22Rv1 (cell line): ENCODE data around the gene RLF.

Experiments
- ZFX ChIP-seq: fragments of 450-650 bp; IDR thresholded peaks from 2 replicates; pipeline ENCODE4 v1.6.1; 2017; ENCODE audit warnings: antibody characterized with exemption, borderline replicate concordance
- TF ChIP-seq, protein P1 (sequence below): fragments of 450-650 bp; IDR thresholded peaks from 2 replicates; pipeline ENCODE4 v1.5.1; 2017; ENCODE audit warnings: mild to moderate bottlenecking

DNA sequence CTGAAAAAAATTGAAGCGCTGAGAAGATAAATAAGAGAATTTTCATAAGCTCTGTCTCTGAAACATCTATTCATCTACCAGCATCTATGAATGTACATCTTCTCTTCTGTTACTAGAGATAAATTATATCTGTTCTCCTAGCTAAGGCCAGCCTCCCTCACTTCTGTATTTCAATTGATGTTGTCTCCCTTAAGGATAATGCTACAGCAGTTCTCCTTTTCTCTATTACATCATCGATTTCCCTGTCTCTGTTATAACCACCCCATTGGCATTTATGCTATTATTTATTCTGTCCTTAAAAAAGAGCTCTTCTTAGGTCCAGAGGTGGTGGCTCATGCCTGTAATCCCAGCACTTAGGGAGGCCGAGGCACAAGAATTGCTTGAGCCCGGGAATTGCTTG lies 43.7 kb downstream of the RLF start:
- TF ChIP-seq, protein P1, sequence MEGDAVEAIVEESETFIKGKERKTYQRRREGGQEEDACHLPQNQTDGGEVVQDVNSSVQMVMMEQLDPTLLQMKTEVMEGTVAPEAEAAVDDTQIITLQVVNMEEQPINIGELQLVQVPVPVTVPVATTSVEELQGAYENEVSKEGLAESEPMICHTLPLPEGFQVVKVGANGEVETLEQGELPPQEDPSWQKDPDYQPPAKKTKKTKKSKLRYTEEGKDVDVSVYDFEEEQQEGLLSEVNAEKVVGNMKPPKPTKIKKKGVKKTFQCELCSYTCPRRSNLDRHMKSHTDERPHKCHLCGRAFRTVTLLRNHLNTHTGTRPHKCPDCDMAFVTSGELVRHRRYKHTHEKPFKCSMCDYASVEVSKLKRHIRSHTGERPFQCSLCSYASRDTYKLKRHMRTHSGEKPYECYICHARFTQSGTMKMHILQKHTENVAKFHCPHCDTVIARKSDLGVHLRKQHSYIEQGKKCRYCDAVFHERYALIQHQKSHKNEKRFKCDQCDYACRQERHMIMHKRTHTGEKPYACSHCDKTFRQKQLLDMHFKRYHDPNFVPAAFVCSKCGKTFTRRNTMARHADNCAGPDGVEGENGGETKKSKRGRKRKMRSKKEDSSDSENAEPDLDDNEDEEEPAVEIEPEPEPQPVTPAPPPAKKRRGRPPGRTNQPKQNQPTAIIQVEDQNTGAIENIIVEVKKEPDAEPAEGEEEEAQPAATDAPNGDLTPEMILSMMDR = no peak
- no peak for TF ChIP-seq ZFX
